Activated T-cell treated with anti-CD3 and anti-CD28 coated beads, Interleukin-2, amount 50 U/mL, for 24 hours (primary cell): Measurements from ENCODE around the gene DUSP9.
"Not testable (repeated sequence)": the region's sequence is repeated elsewhere in the genome, so short reads cannot be mapped to it uniquely, and the experiment has no call there.

Experiments used
- DNase-seq: peaks from one replicate; pipeline ENCODE4 v3.0.0-alpha.2; 2020
- H3K27ac Mint-ChIP-seq: 2 replicates; pipeline ENCODE4 v1.8.0; 2020; ENCODE audit warnings: mild to moderate bottlenecking, mixed read lengths
- H3K27me3 Mint-ChIP-seq: 2 replicates; pipeline ENCODE4 v1.8.0; 2020; ENCODE audit warnings: mixed read lengths
- H3K36me3 Mint-ChIP-seq: 2 replicates; pipeline ENCODE4 v1.8.0; 2020; ENCODE audit warnings: low read depth, mixed read lengths
- H3K4me1 Mint-ChIP-seq: 2 replicates; pipeline ENCODE4 v1.8.0; 2020; ENCODE audit warnings: low read depth, mixed read lengths
- H3K4me3 Mint-ChIP-seq: 2 replicates; pipeline ENCODE4 v1.8.0; 2020; ENCODE audit warnings: mild to moderate bottlenecking, moderate library complexity, mixed read lengths
- H3K9me3 Mint-ChIP-seq: 2 replicates; pipeline ENCODE4 v1.8.0; 2020; ENCODE audit warnings: mixed read lengths

DUSP9 gene

GRCh38 chrX:153646620-153647373 lies at the start of gene DUSP9:
DUSP9 (plus strand) TSS chrX:153647203; CDS start chrX:153647954, 751 bp downstream.
- H3K4me1 Mint-ChIP-seq: peaks cover 8% of the 10 kb centered on the region
- no peak within 1 kb of the TSS for H3K27ac Mint-ChIP-seq
- H3K27me3 Mint-ChIP-seq: peaks cover 61% of the 10 kb centered on the region
- peak; percentile 48 for DNase-seq
- no peaks in the 10 kb centered on the region for H3K9me3 Mint-ChIP-seq
- no peaks in the 10 kb centered on the region for H3K36me3 Mint-ChIP-seq
- H3K4me3 Mint-ChIP-seq: no peak within 1 kb of the TSS

- H3K4me1 Mint-ChIP-seq: peaks cover 29% of the 10 kb centered on the region
- H3K27me3 Mint-ChIP-seq: peaks cover 39% of the 10 kb centered on the region
- no peaks in the 10 kb centered on the region for H3K9me3 Mint-ChIP-seq
- DNase-seq: peak; percentile 67
- H3K4me3 Mint-ChIP-seq: peak within 1 kb of the TSS; percentile 86
- peaks cover 31% of the 10 kb centered on the region for H3K36me3 Mint-ChIP-seq
- H3K27ac Mint-ChIP-seq: peak within 1 kb of the TSS; percentile 74
Observed at GRCh38 chrX:153598541-153599191, 48.3 kb upstream of the DUSP9 start, which contains the start of gene CCNQ. CCNQ (minus strand) TSS chrX:153599139; CDS start chrX:153599073, 66 bp downstream.

GRCh38 chrX:153599192-153600031 lies 47.6 kb upstream of the DUSP9 start:
- Mint-ChIP-seq H3K4me3 (peak overlapping the region; percentile 77), H3K27me3 (peaks cover 35% of the 10 kb centered on the region), H3K9me3 (no peaks in the 10 kb centered on the region), H3K36me3 (peaks cover 24% of the 10 kb centered on the region), H3K27ac (peak overlapping the region; percentile 57), H3K4me1 (peaks cover 29% of the 10 kb centered on the region)
- DNase-seq: peak; percentile 88

- H3K36me3 Mint-ChIP-seq: peaks cover 20% of the 10 kb centered on the region
- peaks cover 29% of the 10 kb centered on the region for H3K4me1 Mint-ChIP-seq
- DNase-seq: no peak
- H3K27ac Mint-ChIP-seq: no peak overlapping the region
- H3K9me3 Mint-ChIP-seq: no peaks in the 10 kb centered on the region
- H3K4me3 Mint-ChIP-seq: peak overlapping the region; percentile 77
- H3K27me3 Mint-ChIP-seq: peaks cover 35% of the 10 kb centered on the region
Observed at GRCh38 chrX:153600032-153600373, 47.0 kb upstream of the DUSP9 start.

GRCh38 chrX:153600921-153601320 lies 46.1 kb upstream of the DUSP9 start:
- H3K36me3 Mint-ChIP-seq: peaks cover 11% of the 10 kb centered on the region
- no peak for DNase-seq
- H3K27ac Mint-ChIP-seq: no peak overlapping the region
- peaks cover 29% of the 10 kb centered on the region for H3K4me1 Mint-ChIP-seq
- no peaks in the 10 kb centered on the region for H3K9me3 Mint-ChIP-seq
- H3K27me3 Mint-ChIP-seq: peaks cover 31% of the 10 kb centered on the region
- peak overlapping the region; percentile 77 for H3K4me3 Mint-ChIP-seq

GRCh38 chrX:153601511-153602110 lies 45.4 kb upstream of the DUSP9 start:
- Mint-ChIP-seq H3K27me3 (peaks cover 30% of the 10 kb centered on the region), H3K27ac (no peak overlapping the region), H3K36me3 (peaks cover 10% of the 10 kb centered on the region), H3K4me1 (peaks cover 27% of the 10 kb centered on the region), H3K4me3 (no peak overlapping the region), H3K9me3 (no peaks in the 10 kb centered on the region)
- DNase-seq: no peak

- DNase-seq: no peak
- Mint-ChIP-seq H3K4me1 (peaks cover 18% of the 10 kb centered on the region), H3K4me3 (no peak overlapping the region), H3K9me3 (no peaks in the 10 kb centered on the region), H3K27me3 (peaks cover 37% of the 10 kb centered on the region), H3K27ac (no peak overlapping the region), H3K36me3 (peaks cover 6% of the 10 kb centered on the region)
Observed at GRCh38 chrX:153602601-153603000, 44.4 kb upstream of the DUSP9 start.

GRCh38 chrX:153603131-153603656 lies 43.8 kb upstream of the DUSP9 start:
- no peak overlapping the region for H3K27ac Mint-ChIP-seq
- peaks cover 2% of the 10 kb centered on the region for H3K36me3 Mint-ChIP-seq
- H3K27me3 Mint-ChIP-seq: peaks cover 31% of the 10 kb centered on the region
- H3K4me1 Mint-ChIP-seq: peaks cover 13% of the 10 kb centered on the region
- DNase-seq: no peak
- H3K4me3 Mint-ChIP-seq: no peak overlapping the region
- no peaks in the 10 kb centered on the region for H3K9me3 Mint-ChIP-seq

- H3K4me1 Mint-ChIP-seq: peaks cover 11% of the 10 kb centered on the region
- H3K27ac Mint-ChIP-seq, DNase-seq, H3K9me3 Mint-ChIP-seq, H3K36me3 Mint-ChIP-seq, H3K4me3 Mint-ChIP-seq: not testable (repeated sequence)
- peaks cover 38% of the 10 kb centered on the region for H3K27me3 Mint-ChIP-seq
Observed at GRCh38 chrX:153604666-153605380, 42.2 kb upstream of the DUSP9 start.

- H3K4me1 Mint-ChIP-seq: peaks cover 6% of the 10 kb centered on the region
- H3K27ac Mint-ChIP-seq: no peak overlapping the region
- H3K9me3 Mint-ChIP-seq: no peaks in the 10 kb centered on the region
- H3K4me3 Mint-ChIP-seq: no peak overlapping the region
- peaks cover 27% of the 10 kb centered on the region for H3K27me3 Mint-ChIP-seq
- no peaks in the 10 kb centered on the region for H3K36me3 Mint-ChIP-seq
- no peak for DNase-seq
Observed at GRCh38 chrX:153606503-153606902, 40.5 kb upstream of the DUSP9 start.

GRCh38 chrX:153608376-153608775 lies 38.6 kb upstream of the DUSP9 start:
- peaks cover 6% of the 10 kb centered on the region for H3K4me1 Mint-ChIP-seq
- H3K9me3 Mint-ChIP-seq: no peaks in the 10 kb centered on the region
- peaks cover 30% of the 10 kb centered on the region for H3K27me3 Mint-ChIP-seq
- no peaks in the 10 kb centered on the region for H3K36me3 Mint-ChIP-seq
- H3K27ac Mint-ChIP-seq: no peak overlapping the region
- no peak for DNase-seq
- H3K4me3 Mint-ChIP-seq: no peak overlapping the region

GRCh38 chrX:153608806-153609205 lies 38.2 kb upstream of the DUSP9 start:
- H3K27me3 Mint-ChIP-seq: peaks cover 34% of the 10 kb centered on the region

GRCh38 chrX:153609917-153610835 lies 36.8 kb upstream of the DUSP9 start:
- peaks cover 44% of the 10 kb centered on the region for H3K27me3 Mint-ChIP-seq
- H3K36me3 Mint-ChIP-seq: no peaks in the 10 kb centered on the region
- H3K4me3 Mint-ChIP-seq: peak overlapping the region; percentile 50
- no peaks in the 10 kb centered on the region for H3K9me3 Mint-ChIP-seq
- peak overlapping the region; percentile 37 for H3K27ac Mint-ChIP-seq
- DNase-seq: peak; percentile 85
- peaks cover 7% of the 10 kb centered on the region for H3K4me1 Mint-ChIP-seq

More at GRCh38 chrX:153608806-153609205, 38.2 kb upstream of the DUSP9 start:
- Mint-ChIP-seq H3K9me3 (no peaks in the 10 kb centered on the region), H3K4me1 (peaks cover 2% of the 10 kb centered on the region), H3K4me3 (no peak overlapping the region), H3K27ac (no peak overlapping the region), H3K36me3 (no peaks in the 10 kb centered on the region)
- no peak for DNase-seq
